SU-DHL-6 (cell line): ENCODE results near the gene DSCAML1.

Experiments used
- EZH2phosphoT487 ChIP-seq: fragments of 200-600 bp; sonication (generic), shearing (Covaris generic); conservative IDR thresholded peaks from 2 replicates; pipeline ENCODE4 v1.6.1; 2018; ENCODE audit warnings: mild to moderate bottlenecking, antibody characterized with exemption, low read length, moderate library complexity, mixed read lengths
- TF ChIP-seq, protein P1 (sequence below): fragments of 200-600 bp; sonication (generic); IDR thresholded peaks from one replicate; pipeline ENCODE4 v1.5.1; 2017; ENCODE audit warnings: antibody characterized with exemption, mild to moderate bottlenecking, low read length, moderate library complexity; ENCODE audit not compliant: insufficient read depth, poor library complexity, severe bottlenecking

DNA sequence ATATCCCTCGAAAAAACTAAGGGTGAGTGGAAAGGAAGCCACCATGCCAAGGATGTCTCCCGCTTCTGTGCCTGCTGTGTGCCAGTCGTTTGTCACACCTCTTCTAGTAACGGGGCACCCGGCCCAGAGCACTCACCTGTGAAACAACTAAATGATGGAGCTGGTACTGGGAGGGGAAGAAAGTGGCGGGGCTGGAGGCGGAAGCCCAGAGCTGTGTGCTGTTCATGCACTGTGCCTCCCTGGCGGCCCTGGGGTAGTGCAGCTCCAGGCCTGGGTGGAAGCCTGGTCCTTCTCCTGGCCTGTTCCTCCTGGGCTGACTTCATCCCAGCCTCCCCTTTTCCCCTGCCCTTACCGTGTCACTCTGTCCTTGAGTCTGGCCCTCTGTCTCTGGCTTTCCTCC, 339.2 kb downstream of the DSCAML1 start:
- TF ChIP-seq EZH2phosphoT487: no peak
- TF ChIP-seq, protein P1, sequence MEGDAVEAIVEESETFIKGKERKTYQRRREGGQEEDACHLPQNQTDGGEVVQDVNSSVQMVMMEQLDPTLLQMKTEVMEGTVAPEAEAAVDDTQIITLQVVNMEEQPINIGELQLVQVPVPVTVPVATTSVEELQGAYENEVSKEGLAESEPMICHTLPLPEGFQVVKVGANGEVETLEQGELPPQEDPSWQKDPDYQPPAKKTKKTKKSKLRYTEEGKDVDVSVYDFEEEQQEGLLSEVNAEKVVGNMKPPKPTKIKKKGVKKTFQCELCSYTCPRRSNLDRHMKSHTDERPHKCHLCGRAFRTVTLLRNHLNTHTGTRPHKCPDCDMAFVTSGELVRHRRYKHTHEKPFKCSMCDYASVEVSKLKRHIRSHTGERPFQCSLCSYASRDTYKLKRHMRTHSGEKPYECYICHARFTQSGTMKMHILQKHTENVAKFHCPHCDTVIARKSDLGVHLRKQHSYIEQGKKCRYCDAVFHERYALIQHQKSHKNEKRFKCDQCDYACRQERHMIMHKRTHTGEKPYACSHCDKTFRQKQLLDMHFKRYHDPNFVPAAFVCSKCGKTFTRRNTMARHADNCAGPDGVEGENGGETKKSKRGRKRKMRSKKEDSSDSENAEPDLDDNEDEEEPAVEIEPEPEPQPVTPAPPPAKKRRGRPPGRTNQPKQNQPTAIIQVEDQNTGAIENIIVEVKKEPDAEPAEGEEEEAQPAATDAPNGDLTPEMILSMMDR: no peak
